NCI-H2081 treated with DMSO at 0.1 percent for 48 hours (cell line): Measurements from ENCODE around the gene MAN1A1.

Source experiments
- DNase-seq: peaks from one replicate; lab custom pipeline; 2025; lab: John Stamatoyannopoulos, UW

MAN1A1 gene

DNA sequence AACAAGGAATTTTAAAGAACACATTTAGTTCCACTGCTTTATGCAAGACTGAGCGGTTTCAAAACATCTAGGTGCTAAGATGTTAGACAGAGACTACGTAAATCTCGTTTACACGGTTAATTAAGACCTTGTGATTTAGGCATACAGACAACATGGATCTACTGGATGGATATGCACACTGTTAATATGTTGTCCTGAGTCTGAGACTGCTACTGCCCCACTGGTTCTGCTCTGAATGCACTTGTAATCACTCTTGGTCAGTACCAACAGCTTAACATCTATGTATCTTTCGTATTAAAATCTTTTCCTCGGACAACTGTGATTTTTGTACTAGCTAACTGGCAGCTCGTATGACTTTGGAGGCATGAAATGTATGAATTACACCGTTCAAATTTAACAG is 3.1 kb downstream of the MAN1A1 start:
- no peak for DNase-seq

DNA sequence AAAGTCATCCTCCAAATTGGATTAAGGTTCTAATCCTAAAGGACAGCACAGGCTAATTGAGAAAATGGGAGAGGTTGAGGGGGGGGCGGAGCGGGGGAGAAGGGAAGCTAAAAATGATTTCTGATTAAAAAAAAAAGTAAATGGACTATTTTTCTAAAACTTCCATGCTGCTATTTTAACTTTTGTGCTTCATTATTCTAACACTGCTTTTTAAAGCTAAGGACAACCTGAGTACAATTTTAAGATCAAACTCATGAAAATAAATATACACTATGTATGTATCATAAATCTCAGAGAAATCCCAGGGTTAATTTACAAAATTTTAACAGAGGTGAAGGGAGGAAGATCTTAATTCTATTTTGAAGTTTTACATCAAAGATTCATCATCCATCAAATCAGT is 4.4 kb downstream of the MAN1A1 start:
- DNase-seq = no peak

DNA sequence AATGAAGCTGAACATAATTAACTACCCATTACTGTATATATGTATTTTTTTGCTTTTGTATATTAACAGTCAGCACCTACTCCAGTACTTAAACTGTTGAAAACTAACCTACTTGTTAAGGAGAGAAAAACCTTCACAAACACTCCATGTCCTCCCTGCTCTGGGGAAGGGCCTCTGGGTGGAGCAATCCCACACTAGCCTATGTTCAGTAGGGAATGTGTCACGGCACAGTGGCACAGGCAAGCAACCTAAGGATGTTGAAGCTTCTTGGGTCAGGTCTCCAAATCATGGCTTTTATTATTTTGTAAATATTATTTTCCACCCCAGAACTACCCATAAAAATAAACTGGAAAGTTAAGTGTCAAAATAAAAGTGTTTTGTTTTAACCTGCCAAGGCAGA is 5.3 kb downstream of the MAN1A1 start:
- no peak for DNase-seq

DNA sequence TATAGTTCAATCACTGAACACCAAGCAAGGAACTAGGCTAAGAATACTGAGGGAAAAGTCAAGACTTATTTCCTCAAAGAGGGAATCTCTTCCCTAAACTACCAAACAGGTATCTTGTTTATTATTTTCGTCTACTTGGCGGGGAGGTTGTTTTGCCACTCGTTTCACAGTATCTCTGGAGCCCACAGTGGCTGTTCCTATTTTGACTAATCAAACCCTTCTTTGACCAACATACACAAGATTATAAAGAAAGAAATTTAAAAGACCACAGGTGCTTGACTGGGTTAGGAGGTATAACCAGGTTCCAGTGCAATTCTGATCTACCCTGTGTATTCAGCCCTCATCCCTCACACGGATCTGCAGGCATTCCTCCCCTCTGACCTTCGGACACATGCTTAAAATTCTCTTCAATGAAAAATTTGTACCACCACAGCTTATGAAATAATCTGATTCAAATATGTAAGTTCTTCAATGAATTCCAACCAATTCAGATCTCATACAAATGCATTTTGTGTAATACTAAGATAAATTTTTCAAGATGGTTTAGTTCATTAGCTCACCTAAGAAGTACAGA is 5.9 kb downstream of the MAN1A1 start:
- no peak for DNase-seq

- no peak for DNase-seq
Observed at GRCh38 chr6:119343167-119343566, 6.4 kb downstream of the MAN1A1 start.

DNA sequence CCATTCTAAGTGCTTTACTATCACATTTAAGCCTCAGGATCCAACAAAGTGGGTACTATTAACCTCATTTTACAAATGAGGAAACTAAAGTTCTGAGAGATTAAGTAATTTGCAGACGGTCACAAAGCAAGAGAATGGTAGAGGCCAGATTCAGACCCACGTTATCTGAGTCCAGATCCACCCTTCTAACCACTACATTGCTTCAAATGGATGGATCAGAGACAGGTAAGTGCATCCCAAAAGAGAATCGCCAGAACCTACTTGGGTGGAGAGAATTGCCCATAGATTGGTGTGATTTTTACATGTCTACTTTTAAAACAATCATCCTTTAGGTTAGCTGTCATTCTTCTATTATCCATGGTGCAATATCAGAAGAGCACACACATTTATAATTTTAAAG is 7.1 kb downstream of the MAN1A1 start:
- no peak for DNase-seq

DNA sequence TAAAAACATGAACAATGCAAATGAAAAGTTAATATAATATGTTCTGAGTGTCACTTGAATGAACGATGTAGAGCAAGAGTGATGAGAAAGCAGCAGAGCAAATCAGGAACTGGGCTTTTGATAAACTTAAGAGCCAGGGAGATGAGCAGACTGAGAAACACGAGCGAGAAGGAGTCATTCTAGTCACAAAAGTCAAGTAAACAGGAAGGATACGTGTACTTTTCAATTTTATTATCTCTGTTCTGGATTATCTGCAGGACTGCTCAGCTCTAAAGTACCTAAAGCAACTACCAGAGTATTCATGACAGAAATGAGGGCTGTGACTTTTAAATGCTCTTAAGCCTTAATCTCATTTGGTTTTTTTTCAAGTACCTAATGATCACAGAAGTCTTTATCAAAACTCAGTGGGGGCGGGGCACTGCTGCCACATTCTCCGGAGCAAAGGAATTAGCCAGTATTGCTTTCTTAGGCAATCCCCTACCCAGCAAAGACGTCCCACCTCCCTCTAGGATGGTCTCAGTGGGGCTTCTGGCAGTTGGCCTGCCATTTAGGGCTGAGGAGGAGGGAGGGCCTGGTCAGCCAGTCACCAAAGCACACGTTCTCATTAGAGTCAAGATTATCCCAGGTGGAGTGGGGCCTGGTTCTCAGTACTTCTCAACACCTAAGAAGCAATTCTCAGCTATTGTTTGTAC is 8.6 kb downstream of the MAN1A1 start:
- DNase-seq = no peak

DNA sequence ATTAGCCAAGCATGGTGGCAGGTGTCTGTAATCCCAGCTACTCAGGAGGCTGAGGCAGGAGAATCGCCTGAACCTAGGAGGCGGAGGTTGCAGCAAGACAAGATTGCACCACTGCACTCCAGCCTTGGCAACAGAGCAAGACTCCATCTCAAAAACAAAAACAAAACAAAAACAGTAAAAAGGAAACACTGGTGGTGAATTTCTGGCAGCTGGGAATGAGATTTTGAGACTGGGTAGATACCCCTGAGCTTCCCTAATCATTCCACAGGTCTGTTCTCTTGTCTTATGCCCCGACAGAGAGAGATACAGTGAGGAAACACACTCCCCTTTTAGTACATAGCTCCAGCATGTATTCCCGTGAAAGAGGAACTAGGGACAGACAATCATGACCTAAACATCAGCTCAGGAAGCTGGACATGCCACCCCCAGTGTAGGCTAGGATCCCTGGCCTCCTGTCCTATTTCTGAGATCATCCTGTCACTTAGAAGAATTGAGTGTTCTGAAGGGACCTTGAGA is 9.6 kb downstream of the MAN1A1 start:
- no peak for DNase-seq

- DNase-seq = no peak
Observed at GRCh38 chr6:119337762-119338161, 11.8 kb downstream of the MAN1A1 start.

GRCh38 chr6:119337252-119337651 is 12.3 kb downstream of the MAN1A1 start:
- DNase-seq = no peak

DNA sequence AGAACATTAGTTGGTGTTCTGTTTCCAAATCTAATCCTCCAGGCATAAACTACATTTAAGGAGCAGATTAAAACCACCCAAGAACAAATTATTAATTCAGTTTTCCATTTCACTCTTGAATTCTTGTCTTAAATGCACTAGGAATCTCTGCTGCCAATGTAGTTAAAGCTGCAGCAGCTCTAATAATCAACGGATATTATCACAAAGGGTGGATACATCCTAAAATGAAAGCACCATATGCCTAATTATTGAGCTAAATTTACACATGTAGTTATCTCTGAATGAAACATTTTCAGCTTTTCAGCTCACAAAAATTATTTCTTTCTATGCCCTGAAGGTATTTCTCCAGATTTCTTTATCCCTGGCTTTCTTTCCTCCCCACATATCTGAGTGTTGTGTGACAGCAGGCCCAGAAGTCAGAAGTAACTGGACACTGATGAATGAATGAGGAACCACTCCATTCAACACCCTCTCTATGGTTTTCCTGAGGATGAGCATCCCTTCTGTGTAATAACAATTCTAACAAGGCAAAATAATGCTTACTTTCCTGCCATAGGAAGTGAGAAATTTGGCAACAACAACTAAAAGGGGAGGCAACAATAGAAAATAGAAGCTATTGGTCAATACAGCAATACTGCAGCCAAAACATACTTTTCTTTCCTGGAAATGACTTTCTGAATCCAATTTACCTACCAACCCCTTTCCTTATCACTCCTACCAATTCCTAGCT is 14.9 kb downstream of the MAN1A1 start:
- no peak for DNase-seq

DNA sequence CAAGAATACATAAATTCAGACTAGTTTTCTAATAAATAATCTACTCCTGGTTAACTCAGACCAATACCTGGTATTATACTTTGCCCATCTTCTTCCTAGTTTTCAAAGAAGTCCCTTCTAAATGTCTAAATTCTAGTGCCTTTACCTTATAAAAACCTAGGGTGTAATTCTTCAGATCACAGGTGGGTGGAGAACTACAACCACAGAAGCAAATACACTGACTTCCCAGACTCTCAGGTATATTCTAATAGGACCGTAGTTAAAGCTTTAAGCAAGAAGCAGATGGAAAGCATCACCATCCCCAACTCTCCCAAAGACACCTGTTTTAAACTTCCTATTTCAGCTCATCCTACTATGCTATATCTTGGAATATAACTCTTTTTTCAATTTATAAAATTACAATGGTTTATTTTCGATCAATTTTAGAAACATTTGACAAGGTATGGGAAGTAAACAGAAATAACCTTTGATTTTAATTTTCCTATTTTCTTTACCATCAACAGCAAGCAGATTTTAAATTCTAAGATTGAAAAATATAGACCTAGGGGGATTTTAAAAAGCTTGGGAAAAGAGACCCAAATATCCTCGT is 15.8 kb downstream of the MAN1A1 start:
- DNase-seq = no peak

- DNase-seq = no peak
Observed at GRCh38 chr6:119333063-119333609, 16.4 kb downstream of the MAN1A1 start.

- no peak for DNase-seq
Observed at GRCh38 chr6:119331663-119332286, 17.8 kb downstream of the MAN1A1 start.

DNA sequence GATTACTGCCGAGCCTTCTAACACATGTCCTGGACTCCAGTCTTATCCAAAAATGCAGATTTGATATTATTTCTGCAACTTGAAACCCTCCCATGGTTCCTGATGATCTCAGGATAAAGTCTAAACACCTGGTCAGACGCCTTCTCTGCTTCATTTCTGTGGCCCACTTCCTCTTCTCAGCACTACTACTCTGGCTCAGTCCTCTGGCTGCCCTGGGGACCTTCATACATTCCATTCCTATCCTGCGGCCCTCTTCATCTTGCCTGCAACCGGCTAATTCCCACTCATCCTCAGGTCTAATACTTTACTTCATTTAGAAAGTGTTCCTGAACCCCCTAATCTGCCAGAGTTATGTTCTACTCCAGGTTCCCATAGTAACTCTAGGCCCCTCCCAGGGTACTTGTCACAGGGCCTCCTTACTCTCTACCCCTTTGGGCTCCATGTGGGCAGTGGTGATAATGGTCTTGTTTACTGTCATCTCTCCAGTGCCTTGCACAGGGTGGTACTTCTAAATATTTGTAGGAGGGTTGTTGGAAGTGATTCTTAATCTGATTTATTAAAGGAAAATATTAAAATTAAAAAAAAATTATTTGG is 18.9 kb downstream of the MAN1A1 start:
- DNase-seq = no peak

DNA sequence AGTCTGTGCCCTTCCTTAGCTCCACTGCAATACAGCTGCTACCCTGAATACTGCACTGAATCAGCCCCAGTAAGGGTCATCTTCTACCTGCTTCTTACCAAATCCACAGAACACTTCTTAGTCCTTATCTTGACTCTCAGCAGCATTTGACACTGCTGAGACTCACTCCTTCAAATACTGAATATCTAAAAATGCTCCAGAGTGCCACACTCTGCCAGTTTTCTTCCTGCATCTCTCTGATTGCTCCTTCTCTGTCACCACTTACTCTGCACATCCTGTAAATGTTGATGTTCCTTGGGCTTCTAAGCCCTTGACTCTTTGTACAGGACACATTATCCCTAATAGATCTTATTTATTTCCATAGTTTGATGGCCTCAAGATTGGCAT is 19.8 kb downstream of the MAN1A1 start:
- no peak for DNase-seq

DNA sequence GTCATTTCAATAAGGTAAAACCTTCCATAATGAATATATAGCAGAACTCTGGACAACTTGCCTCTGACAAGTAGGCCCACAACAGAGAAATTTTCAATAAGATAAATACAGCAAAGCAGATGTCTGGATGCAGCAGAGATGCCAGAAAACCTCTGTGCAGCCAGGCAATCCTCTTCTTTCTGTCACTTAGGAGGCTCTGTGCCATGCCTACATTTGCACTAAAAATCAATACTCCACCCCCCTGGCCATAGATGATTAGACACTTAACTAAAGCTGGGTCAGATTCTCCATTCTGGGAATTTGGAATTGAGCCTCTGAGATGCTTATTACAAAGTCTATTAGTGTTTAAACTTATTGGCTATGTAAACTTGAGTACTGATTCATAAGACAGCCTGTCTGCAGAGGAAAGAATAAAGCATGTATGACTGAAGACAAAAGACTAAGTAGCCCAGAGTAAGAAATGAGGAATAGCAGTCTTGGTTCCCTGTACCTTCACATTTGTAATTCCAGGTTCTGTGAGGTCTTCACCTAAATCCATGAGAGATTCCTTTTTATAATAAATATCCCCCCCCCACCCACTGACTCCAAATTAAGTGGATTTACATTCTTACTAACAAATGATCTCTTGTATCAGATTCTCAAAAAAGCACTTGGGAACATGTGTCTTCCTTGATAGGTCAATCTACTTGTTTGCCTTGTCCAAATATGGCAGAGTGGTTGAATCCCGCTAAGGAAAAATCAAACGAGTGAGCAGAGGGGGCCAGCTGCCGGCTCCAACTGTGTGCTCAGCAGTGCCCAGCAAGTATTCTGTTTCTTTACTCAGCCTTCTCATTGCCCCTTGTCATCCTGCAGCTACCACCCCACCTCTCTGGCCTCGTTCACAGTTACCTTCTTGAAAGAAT is 20.4 kb downstream of the MAN1A1 start:
- no peak for DNase-seq

- no peak for DNase-seq
Observed at GRCh38 chr6:119328254-119328653, 21.3 kb downstream of the MAN1A1 start.

DNA sequence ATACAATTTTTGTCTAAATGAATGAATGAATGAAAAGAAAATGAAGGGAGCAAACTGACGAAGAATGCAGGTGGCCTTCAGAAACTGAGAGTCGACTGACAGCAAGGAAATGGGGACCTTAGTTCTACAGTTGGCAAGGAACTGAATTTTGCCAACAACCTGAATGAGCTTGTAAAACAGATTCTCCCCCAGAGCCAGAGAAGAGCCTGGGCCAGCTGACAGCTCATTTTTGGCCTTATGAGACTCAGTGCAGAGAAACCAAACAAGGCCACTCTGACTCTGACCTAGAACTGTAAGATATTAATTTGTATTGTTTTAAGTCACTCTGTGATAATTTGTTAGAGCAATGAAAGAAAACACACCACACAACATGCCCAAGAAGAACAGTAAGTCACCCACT is 21.8 kb downstream of the MAN1A1 start:
- DNase-seq = no peak

DNA sequence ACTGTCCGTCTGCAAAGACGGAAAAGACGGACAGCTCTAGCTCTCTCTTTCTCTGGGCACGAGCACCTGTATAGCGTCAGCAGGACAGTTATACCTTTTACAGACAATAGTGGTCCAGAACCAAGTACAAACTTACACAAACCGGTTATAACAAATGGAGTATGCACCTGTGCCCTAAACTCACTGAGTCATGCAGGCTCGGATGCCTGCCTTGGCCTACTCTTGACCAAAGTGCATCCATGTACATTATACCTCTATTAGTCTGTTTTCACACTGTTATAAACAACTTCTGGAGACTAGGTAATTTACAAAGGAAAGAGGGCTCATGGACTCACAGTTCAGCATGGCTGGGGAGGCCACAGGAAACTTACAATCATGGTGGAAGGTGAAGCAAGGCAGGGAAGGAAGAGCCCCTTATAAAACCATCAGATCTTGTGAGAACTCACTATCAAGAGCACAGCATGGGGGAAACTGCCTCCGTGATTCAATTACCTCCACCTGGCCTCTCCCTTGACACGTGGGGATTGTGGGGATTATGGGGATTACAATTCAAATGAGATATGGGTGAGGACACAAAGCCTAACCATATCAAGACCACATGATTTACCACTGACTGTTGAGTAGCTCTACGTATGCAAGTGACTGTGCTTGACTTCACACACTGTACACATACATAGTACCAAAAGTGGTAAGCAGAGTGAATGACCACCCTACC is 23.1 kb downstream of the MAN1A1 start:
- no peak for DNase-seq
